H1 (cell line): ENCODE data around the gene RPUSD3. TPM values are rescaled to one million over a fixed set of nuclear protein-coding genes. Genes with fewer than 3 reads are reported as not detected.

Experiments used
- CBX5 ChIP-seq: fragments of 300-800, 300-1000 bp; sonication (generic); IDR thresholded peaks from 2 replicates; pipeline ENCODE4 v1.7.1; 2016; ENCODE audit warnings: antibody characterized with exemption, low read length, low read depth
- CHD1 ChIP-seq: IDR thresholded peaks from 2 replicates; pipeline ENCODE4 v1.6.1; 2012; ENCODE audit warnings: low read depth, low read length, improper control_type of control experiment
- CHD7 ChIP-seq: fragments of 300-600 bp; sonication (generic); IDR thresholded peaks from 2 replicates; pipeline ENCODE4 v1.7.1; 2012; ENCODE audit warnings: low read length, moderate library complexity, mild to moderate bottlenecking, inconsistent platforms; ENCODE audit not compliant: insufficient replicate concordance
- EP300 ChIP-seq, 2 experiments: IDR thresholded peaks; 1 replicate in 1 of 2; 2 replicates in 1 of 2; pipeline ENCODE4 v1.6.1; 2011 to 2012; ENCODE audit warnings: low read depth in 2 of 2, low read length in 2 of 2, mild to moderate bottlenecking in 2 of 2, borderline replicate concordance in 1 of 2, inconsistent platforms in 1 of 2, moderate library complexity in 1 of 2
- FOSL1 ChIP-seq: IDR thresholded peaks from 2 replicates; pipeline ENCODE4 v1.6.1; 2011; ENCODE audit warnings: mild to moderate bottlenecking, low read depth, low read length, moderate library complexity; ENCODE audit not compliant: insufficient read depth
- JUN ChIP-seq: IDR thresholded peaks from 2 replicates; pipeline ENCODE4 v1.6.1; 2011; ENCODE audit warnings: low read depth, mild to moderate bottlenecking, improper control_type of control experiment, low read length
- MAX ChIP-seq: IDR thresholded peaks from 2 replicates; pipeline ENCODE4 v1.6.1; 2012; ENCODE audit warnings: inconsistent platforms
- POU5F1 ChIP-seq: IDR thresholded peaks from 2 replicates; pipeline ENCODE4 v1.6.1; 2011; ENCODE audit warnings: low read depth, mild to moderate bottlenecking, low read length, moderate library complexity
- SIX5 ChIP-seq: IDR thresholded peaks from 2 replicates; pipeline ENCODE4 v1.6.1; 2011; ENCODE audit warnings: mild to moderate bottlenecking, low read depth, low read length
- TAF7 ChIP-seq: optimal IDR thresholded peaks from 2 replicates; pipeline ENCODE3; 2011; ENCODE audit warnings: low read depth, mild to moderate bottlenecking, inconsistent platforms, low read length, moderate library complexity, borderline replicate concordance
- polyA plus RNA-seq, 7 experiments: library from polyadenylated mRNA; depleted of rRNA in 3 of 7; stranded (reverse) in 5 of 7; unstranded in 2 of 7; fragments of >200 nt in 5 of 7; fragments of 200-250 nt in 2 of 7; gene quantifications; 1 replicate in 5 of 7; 2 replicates in 1 of 7; 4 replicates in 1 of 7; pipeline versions ENCODE4 v1.2.1 to v1.2.3, GENCODE V29; 2011 to 2013; ENCODE audit warnings: missing spikeins in 2 of 7, mixed read lengths in 2 of 7
- total RNA-seq: library from RNA; stranded (reverse); fragmentation: NEBNext Ultra II Directional; extraction: Animal tissue kit (Norgen Biotek cat#: 25700); gene quantifications from 2 replicates; pipeline ENCODE4 v1.2.1, GENCODE V29; 2021

Gene RPUSD3
- total and polyA plus RNA-seq, 2 of the 8 experiments (the other 6 are each of a cell fraction or from before 2014, with no cell fraction given): 68.4 to 154 TPM

- TF ChIP-seq CHD7 (no peak), POU5F1 (no peak), JUN (no peak), EP300 (IDR thresholded peaks at IDR 0.05; ENCODE audit: borderline replicate concordance in 1 of 2, low read depth in 2 of 2, low read length in 2 of 2) (no peak), CHD1 (no peak), CBX5 (no peak), FOSL1 (no peak), TAF7 (no peak), SIX5 (no peak), MAX (no peak)
These were observed 40.1 kb upstream of the RPUSD3 start (continued) for GRCh38 chr3:9883706-9884554.
